Measurements from ENCODE around the gene NIPAL4. TPM values are rescaled to one million over a fixed set of nuclear protein-coding genes. Genes with fewer than 3 reads are reported as not detected.
A peak's percentile ranks its signal among the peaks of the same experiment; 100 is the strongest.

Gene NIPAL4
- total and polyA plus RNA-seq, 7 donors = 0.03 to 0.50 (median 0.34) TPM

- Histone ChIP-seq H3K36me3 (ENCODE audit: insufficient read depth in 1 of 2, low read depth in 1 of 2) (peaks cover 0 to 14% of the 10 kb centered on the region in 2 donors), H3K4me1 (peaks cover 17% of the 10 kb centered on the region), H3K27ac (peak overlapping the region; percentile 53), H3K27me3 (ENCODE audit: insufficient read depth in 3 of 3, low read length in 2 of 3) (no peaks in the 10 kb centered on the region), H3K9me3 (no peaks in the 10 kb centered on the region), H3K4me3 (no peak overlapping the region)
- TF ChIP-seq CTCF (IDR thresholded peaks at IDR 0.05) = no peak
- intact Hi-C loops (cut with DNase I) = loop anchor here in 1 of 2 donors (5.0 kb wide), 1 partner anchor 52 kb away; no protein-coding TSS in a partner anchor
- no peak for ATAC-seq
- WGBS, 3 donors = 82 to 89% (median 85%) methylated on average over 5 of the region's 5 CpGs
- DNase-seq = no peak
Measured at GRCh38 chr5:157510682-157511081, 50.7 kb downstream of the NIPAL4 start.

- Histone ChIP-seq H3K4me3 (no peak overlapping the region), H3K36me3 (ENCODE audit: insufficient read depth in 1 of 2, low read depth in 1 of 2) (peaks cover 0 to 11% of the 10 kb centered on the region in 2 donors), H3K4me1 (peaks cover 25% of the 10 kb centered on the region), H3K9me3 (no peaks in the 10 kb centered on the region), H3K27ac (peak overlapping the region; percentile 53), H3K27me3 (ENCODE audit: insufficient read depth in 3 of 3, low read length in 2 of 3) (no peaks in the 10 kb centered on the region)
- intact Hi-C loops (cut with DNase I) = loop anchor here in 1 of 2 donors (5.0 kb wide), 1 partner anchor 50 kb away; no protein-coding TSS in a partner anchor
- TF ChIP-seq CTCF (IDR thresholded peaks at IDR 0.05) = no peak
- WGBS, 3 donors = 23 to 33% (median 27%) methylated on average over 9 of the region's 9 CpGs
- DNase-seq = peak; percentile 92 to 94
- ATAC-seq = peak; percentile 87 to 93 (median 92)
Measured at GRCh38 chr5:157511651-157512644, 51.9 kb downstream of the NIPAL4 start.

GRCh38 chr5:157513182-157513581 is 53.2 kb downstream of the NIPAL4 start:
- H3K27ac ChIP-seq = no peak overlapping the region
- WGBS, 3 donors = 94 to 96% (median 95%) methylated on average over 8 of the region's 8 CpGs
- intact Hi-C loops (cut with DNase I) = loop anchor here in 1 of 2 donors (5.0 kb wide), 1 partner anchor 49 kb away; no protein-coding TSS in a partner anchor
- peaks cover 30% of the 10 kb centered on the region for H3K4me1 ChIP-seq
- no peaks in the 10 kb centered on the region for H3K27me3 ChIP-seq (ENCODE audit: insufficient read depth in 3 of 3, low read length in 2 of 3)
- no peak overlapping the region for H3K4me3 ChIP-seq
- H3K36me3 ChIP-seq (ENCODE audit: insufficient read depth in 1 of 2, low read depth in 1 of 2) = peaks cover 0 to 8% of the 10 kb centered on the region in 2 donors
- DNase-seq = no peak
- ATAC-seq = no peak
- TF ChIP-seq CTCF (IDR thresholded peaks at IDR 0.05) = no peak
- no peaks in the 10 kb centered on the region for H3K9me3 ChIP-seq

- no peak overlapping the region for H3K27ac ChIP-seq
- no peaks in the 10 kb centered on the region for H3K9me3 ChIP-seq
- intact Hi-C loops (cut with DNase I) = loop anchor here (5.0 kb wide), 1 partner anchor 47 kb away; no protein-coding TSS in a partner anchor
- peaks cover 30% of the 10 kb centered on the region for H3K4me1 ChIP-seq
- no peak for TF ChIP-seq CTCF (IDR thresholded peaks at IDR 0.05)
- no peaks in the 10 kb centered on the region for H3K27me3 ChIP-seq (ENCODE audit: insufficient read depth in 3 of 3, low read length in 2 of 3)
- 24 to 55% (median 28%) methylated on average over 2 of the region's 2 CpGs for WGBS, 3 donors
- ATAC-seq = peak in 2 of 4 donors; percentile 60 to 65
- peaks cover 0 to 9% of the 10 kb centered on the region in 2 donors for H3K36me3 ChIP-seq (ENCODE audit: insufficient read depth in 1 of 2, low read depth in 1 of 2)
- H3K4me3 ChIP-seq = no peak overlapping the region
- no peak for DNase-seq
Measured at GRCh38 chr5:157514974-157515373, 55.0 kb downstream of the NIPAL4 start.

All from psoas muscle (tissue), 8 donors.